K562 (cell line): ENCODE results near the gene C8A. TPM values are rescaled to one million over a fixed set of nuclear protein-coding genes. Genes with fewer than 3 reads are reported as not detected.

Experiments
- ATAC-seq: fragments of 200-7000 bp; cut with Tn5 transposase; 3 replicates; pipeline ENCODE4 v1.9.1; 2020; ENCODE audit warnings: moderate library complexity
- BruUV-seq: library from RNA; stranded (reverse); fragments of 400-500 nt; replicated peaks from 2 replicates; lab custom pipeline; 2021; lab: Mats Ljungman, UMichigan
- CTCF ChIA-PET: fragments of 300-600 bp; formaldehyde crosslinking; extraction: SDS; loops from one replicate; lab custom pipeline; 2021; ENCODE audit warnings: low intra/inter-chr PET ratio; lab: Yijun Ruan, JAX
- POLR2A ChIA-PET: fragments of 300-600, 350-650 bp; sonication (Branson Sonifier 250); formaldehyde crosslinking; extraction: SDS; loops from one replicate; lab custom pipeline; 2021; ENCODE audit warnings: antibody characterized with exemption, inconsistent platforms; lab: Yijun Ruan, JAX
- DNase-seq, 4 experiments: peaks; one replicate each; pipeline versions ENCODE4 v3.0.0 to v3.0.0-alpha.2; 2011 to 2018; ENCODE audit warnings: low spot score in 3 of 4, mixed read lengths in 3 of 4; ENCODE audit errors: extremely low read depth in 1 of 4
- FAIRE-seq: peaks from 2 replicates; lab custom pipeline; 2011; peaks lifted over from hg19 to GRCh38; lab: Jason Lieb, UNC
- H2AFZ ChIP-seq: 2 replicates; pipeline ENCODE4 v1.6.0; 2011; ENCODE audit warnings: low read depth, low read length, control low read depth, inconsistent platforms
- H3K27ac ChIP-seq: fragments of 200-600 bp; 3 replicates; pipeline ENCODE4 v1.8.0; 2011; ENCODE audit warnings: low read depth, mild to moderate bottlenecking, control low read depth, inconsistent platforms, low read length, moderate library complexity, mixed read lengths; ENCODE audit errors: extremely low read depth
- H3K27me3 ChIP-seq, 2 experiments: fragments of 300-600 bp in 1 of 2; 2 replicates in 1 of 2; 3 replicates in 1 of 2; pipeline versions ENCODE4 v1.6.0 to v1.8.0; 2011; ENCODE audit warnings: inconsistent platforms in 2 of 2, low read length in 2 of 2, mild to moderate bottlenecking in 1 of 2, mixed read lengths in 1 of 2, moderate library complexity in 1 of 2; ENCODE audit not compliant: control insufficient read depth in 2 of 2, insufficient read depth in 2 of 2
- H3K36me3 ChIP-seq: fragments of 300-600 bp; 3 replicates; pipeline ENCODE4 v1.8.0; 2011; ENCODE audit warnings: mild to moderate bottlenecking, low read length, inconsistent platforms; ENCODE audit not compliant: control insufficient read depth, insufficient read depth
- H3K4me1 ChIP-seq, 2 experiments: fragments of 200-600 bp in 1 of 2; replicated peaks in 1 of 2; 2 replicates in 1 of 2; 3 replicates in 1 of 2; pipeline versions ENCODE4 v1.5.1 to v1.8.0; 2011; ENCODE audit warnings: inconsistent platforms in 2 of 2, low read length in 2 of 2, mild to moderate bottlenecking in 1 of 2, mixed read lengths in 1 of 2, moderate library complexity in 1 of 2; ENCODE audit not compliant: control insufficient read depth in 2 of 2, insufficient read depth in 2 of 2
- H3K4me2 ChIP-seq: 2 replicates; pipeline ENCODE4 v1.6.1; 2011; ENCODE audit warnings: low read length, control low read depth, inconsistent platforms, mixed read lengths; ENCODE audit not compliant: insufficient read depth
- H3K4me3 ChIP-seq: fragments of 200-600 bp; sonication (generic), shearing (Covaris generic); 2 replicates; pipeline ENCODE4 v1.5.1; 2016; ENCODE audit warnings: control low read depth, inconsistent platforms
- H3K79me2 ChIP-seq: fragments of 200-600 bp; 3 replicates; pipeline ENCODE4 v1.8.0; 2011; ENCODE audit warnings: low read length, inconsistent platforms; ENCODE audit not compliant: control insufficient read depth, insufficient read depth
- H3K9ac ChIP-seq, 2 experiments: 2 replicates each; pipeline versions ENCODE4 v1.6.0 to v1.6.1; 2011; ENCODE audit warnings: low read depth in 2 of 2, low read length in 2 of 2, control low read depth in 1 of 2, inconsistent platforms in 1 of 2, mild to moderate bottlenecking in 1 of 2, mixed read lengths in 1 of 2; ENCODE audit not compliant: insufficient read depth in 1 of 2
- H3K9me1 ChIP-seq: one replicate; pipeline ENCODE4 v1.6.0; 2011; ENCODE audit warnings: inconsistent platforms, mild to moderate bottlenecking, low read length, moderate library complexity; ENCODE audit not compliant: control insufficient read depth, insufficient read depth
- H3K9me3 ChIP-seq: replicated peaks from 2 replicates; pipeline ENCODE4 v1.5.1; 2011; ENCODE audit warnings: low read depth, low read length, inconsistent platforms; ENCODE audit not compliant: control insufficient read depth, insufficient read depth
- H4K20me1 ChIP-seq: replicated peaks from 2 replicates; pipeline ENCODE4 v1.6.1; 2011; ENCODE audit warnings: low read length, inconsistent platforms, mixed read lengths; ENCODE audit not compliant: control insufficient read depth, insufficient read depth
- E2F5 ChIP-seq: sonication (generic); formaldehyde crosslinking; IDR thresholded peaks from 2 replicates; pipeline ENCODE4 v1.8.0; 2022; ENCODE audit warnings: mild to moderate bottlenecking, missing genetic modification reagents
- HDGF ChIP-seq: fragments of 450-650 bp; IDR thresholded peaks from 2 replicates; pipeline ENCODE4 v1.6.1; 2016
- KLF16 ChIP-seq: IDR thresholded peaks from 2 replicates; pipeline ENCODE4 v1.6.1; 2016; ENCODE audit warnings: antibody characterized with exemption
- MXI1 ChIP-seq: IDR thresholded peaks from 2 replicates; pipeline ENCODE4 v1.6.1; 2011; ENCODE audit warnings: low read depth, mild to moderate bottlenecking, improper control_type of control experiment, low read length
- SMARCA4 ChIP-seq: fragments of 450-650 bp; IDR thresholded peaks from 2 replicates; pipeline ENCODE4 v1.6.1; 2016
- TARDBP ChIP-seq: fragments of 450-650 bp; IDR thresholded peaks from 2 replicates; pipeline ENCODE4 v1.6.1; 2016
- ZNF696 ChIP-seq: fragments of 250-450 bp; sonication (Bioruptor Pico); conservative IDR thresholded peaks from 2 replicates; pipeline ENCODE4 v1.4.0; 2020; ENCODE audit warnings: mild to moderate bottlenecking, moderate library complexity
- ZNF778 ChIP-seq: fragments of 450-650 bp; formaldehyde crosslinking; IDR thresholded peaks from 2 replicates; pipeline ENCODE4 v1.4.0; 2020; ENCODE audit warnings: mild to moderate bottlenecking, moderate library complexity
- WGBS: fragments of 100-300 bp; shearing (Covaris generic); methylation state at CpG from one replicate; pipeline ENCODE4 v1.1.6; 2016; ENCODE audit warnings: low coverage, mixed read lengths; ENCODE audit not compliant: insufficient coverage; ENCODE audit errors: missing lambda C conversion rate; 5-methylcytosine and 5-hydroxymethylcytosine counted together
- in situ Hi-C: fragments of 300-500 bp; cut with MboI; formaldehyde crosslinking; loops from 4 replicates; pipeline ENCODE4 v1.15.0; 2018; ENCODE audit warnings: inconsistent platforms, mixed read lengths
- intact Hi-C: fragments of 100-400 bp; cut with micrococcal nuclease; formaldehyde crosslinking; loops from 2 replicates; pipeline ENCODE4 v1.14.2; 2022
- polyA plus RNA-seq, 8 experiments: library from polyadenylated mRNA; depleted of rRNA in 4 of 8; stranded (reverse) in 5 of 8; unstranded in 3 of 8; fragments of >200 nt; fragmentation: Nextera tagmentation in 2 of 8; fragmentation: Illumina TruSeq in 1 of 8; extraction: Ambion mirVana in 2 of 8; extraction: Trizol in 1 of 8; gene quantifications; 2 replicates each; pipeline versions ENCODE4 v1.2.1 to v1.2.3, GENCODE V29; 2011 to 2014; ENCODE audit warnings: inconsistent platforms in 1 of 8, missing spikeins in 1 of 8
- total RNA-seq, 7 experiments: library from RNA; depleted of rRNA in 6 of 7; stranded (reverse); fragments of >200 nt in 6 of 7; fragmentation: Illumina TruSeq in 2 of 7; extraction: Trizol in 2 of 7; gene quantifications; 2 replicates each; pipeline versions ENCODE4 v1.2.1 to v1.2.3, GENCODE V29; 2011 to 2021; ENCODE audit warnings: low replicate concordance in 1 of 7

C8A gene
- total and polyA plus RNA-seq, 9 of the 15 experiments (the other 6 are each of a cell fraction or from before 2014, with no cell fraction given) = 0.09 TPM; not detected in 8

GRCh38 chr1:56850922-56851321 is 3.7 kb upstream of the C8A start:
- no peaks in the 10 kb centered on the region for H3K4me1 ChIP-seq
- H3K4me3 ChIP-seq = no peak overlapping the region
- H3K9ac ChIP-seq = no peak overlapping the region
- no peaks in the 10 kb centered on the region for H3K36me3 ChIP-seq
- H3K27me3 ChIP-seq = no peaks in the 10 kb centered on the region; a peak in 1 of 5 replicates
- H3K9me1 ChIP-seq = no peaks in the 10 kb centered on the region
- in situ Hi-C loops = no loop called here
- DNase-seq (no peak), ATAC-seq (no peak), FAIRE-seq (no peak)
- 9% methylated on average over 5 of the region's 5 CpGs for WGBS
- no peaks in the 10 kb centered on the region for H4K20me1 ChIP-seq
- H3K4me2 ChIP-seq = no peak overlapping the region
- BruUV-seq = no TSS peak
- POLR2A ChIA-PET = no interaction called here
- TF ChIP-seq E2F5 (CRISPR knock-in tag) (no peak), KLF16 (no peak), ZNF778 (CRISPR knock-in tag) (no peak), SMARCA4 (no peak), MXI1 (no peak), HDGF (no peak), TARDBP (no peak), ZNF696 (CRISPR knock-in tag) (no peak)
- no peak overlapping the region for H3K27ac ChIP-seq
- no peaks in the 10 kb centered on the region for H3K9me3 ChIP-seq
- no peaks in the 10 kb centered on the region for H3K79me2 ChIP-seq
- intact Hi-C loops = no loop called here
- no peak overlapping the region for H2AFZ ChIP-seq
- CTCF ChIA-PET = no interaction called here
